ENCODE data around the gene TMED7.

- TF ChIP-seq EP300 (IDR thresholded peaks at IDR 0.05) (no peak), CTCF (IDR thresholded peaks at IDR 0.05) (no peak), POLR2A (IDR thresholded peaks at IDR 0.05) (no peak), POLR2AphosphoS5 (IDR thresholded peaks at IDR 0.05) (no peak)
Observed at GRCh38 chr5:115673596-115673995, 47.8 kb upstream of the TMED7 start.

Data from suprapubic skin (tissue), 4 donors.